ENCODE results near the gene PLA2G4C.

The PLA2G4C gene

GRCh38 chr19:48127561-48127960 is 16.9 kb upstream of the PLA2G4C start:
- Histone ChIP-seq H3K4me1 (ENCODE audit: control insufficient read depth, insufficient read depth, low read length) (peaks cover 11% of the 10 kb centered on the region), H3K9me3 (ENCODE audit: control insufficient read depth, low read length) (no peaks in the 10 kb centered on the region), H3K36me3 (ENCODE audit: control insufficient read depth, insufficient read depth, low read length) (no peaks in the 10 kb centered on the region), H3K9ac (ENCODE audit: low read length) (no peak overlapping the region), H3K4me3 (ENCODE audit: low read length) (no peak overlapping the region), H3K27me3 (ENCODE audit: control insufficient read depth, insufficient read depth, low read length) (no peaks in the 10 kb centered on the region)

DNA sequence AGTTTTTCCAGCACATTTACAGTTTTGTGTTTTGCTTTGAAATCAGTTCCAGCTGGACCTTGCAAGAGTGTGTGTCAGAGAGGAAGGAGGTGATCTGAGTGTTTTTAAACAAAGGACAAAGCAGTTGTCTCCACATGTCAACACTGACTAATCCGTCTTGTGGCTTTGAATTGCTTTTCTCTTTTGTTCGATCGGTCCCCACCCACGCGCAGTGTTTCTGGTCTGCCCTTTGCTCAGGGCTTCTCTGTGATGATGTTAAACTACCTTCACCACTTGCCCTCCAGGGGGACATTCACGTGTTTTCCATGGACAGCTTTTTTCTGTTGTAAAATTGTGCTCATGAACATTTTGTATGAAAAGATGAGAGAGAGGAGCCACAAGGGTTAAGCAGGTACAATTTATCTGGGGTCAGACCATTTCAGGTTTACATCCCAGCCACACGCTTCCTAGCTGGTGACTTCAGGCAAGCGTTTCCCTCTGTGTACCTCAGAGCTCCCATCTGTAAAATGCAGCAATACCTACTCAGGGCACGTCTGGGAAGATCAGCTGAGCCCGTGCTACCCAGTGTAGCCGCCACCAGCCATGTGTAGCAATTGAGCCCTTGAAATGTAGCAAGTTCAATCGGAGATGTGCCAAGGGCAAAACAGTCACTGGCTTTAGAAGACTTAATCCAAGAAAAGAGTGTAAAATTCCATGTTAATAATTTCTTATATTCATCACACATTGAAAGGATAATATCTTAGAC is 13.5 kb upstream of the PLA2G4C start:
- H3K36me3 ChIP-seq (ENCODE audit: control insufficient read depth, insufficient read depth, low read length) = no peaks in the 10 kb centered on the region
- peaks cover 11% of the 10 kb centered on the region for H3K4me1 ChIP-seq (ENCODE audit: control insufficient read depth, insufficient read depth, low read length)
- H3K27me3 ChIP-seq (ENCODE audit: control insufficient read depth, insufficient read depth, low read length) = no peaks in the 10 kb centered on the region
- H3K9ac ChIP-seq (ENCODE audit: low read length) = no peak overlapping the region
- no peaks in the 10 kb centered on the region for H3K9me3 ChIP-seq (ENCODE audit: control insufficient read depth, low read length)
- H3K4me3 ChIP-seq (ENCODE audit: low read length) = no peak overlapping the region

DNA sequence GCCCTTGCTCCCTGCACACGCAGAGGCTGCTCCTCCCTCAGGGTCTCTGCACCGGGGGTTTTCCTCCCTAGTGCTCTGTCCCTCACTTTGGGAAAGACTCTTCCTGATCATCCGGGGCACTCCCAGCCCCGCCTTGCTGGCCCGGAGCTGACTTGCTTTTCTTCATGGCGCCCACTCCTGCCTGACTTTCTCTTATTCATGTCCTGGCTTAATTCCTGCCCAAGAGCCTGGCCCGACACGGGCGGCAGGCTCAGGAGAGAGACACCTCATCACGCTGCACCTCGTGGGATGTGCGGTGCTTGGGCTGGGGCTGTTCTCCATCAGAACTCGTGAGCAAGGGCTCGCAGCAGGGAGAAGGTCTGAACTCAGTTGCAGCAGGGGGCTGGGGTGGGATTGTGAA is 11.8 kb upstream of the PLA2G4C start:
- Histone ChIP-seq H3K9ac (ENCODE audit: low read length) (no peak overlapping the region), H3K4me1 (ENCODE audit: control insufficient read depth, insufficient read depth, low read length) (peaks cover 11% of the 10 kb centered on the region), H3K36me3 (ENCODE audit: control insufficient read depth, insufficient read depth, low read length) (no peaks in the 10 kb centered on the region)

GRCh38 chr19:48121909-48122371 is 11.3 kb upstream of the PLA2G4C start:
- no peak overlapping the region for H3K4me3 ChIP-seq (ENCODE audit: low read length)
- no peaks in the 10 kb centered on the region for H3K27me3 ChIP-seq (ENCODE audit: control insufficient read depth, insufficient read depth, low read length)
- H3K4me1 ChIP-seq (ENCODE audit: control insufficient read depth, insufficient read depth, low read length) = peaks cover 11% of the 10 kb centered on the region
- no peaks in the 10 kb centered on the region for H3K36me3 ChIP-seq (ENCODE audit: control insufficient read depth, insufficient read depth, low read length)
- H3K9me3 ChIP-seq (ENCODE audit: control insufficient read depth, low read length) = no peaks in the 10 kb centered on the region
- H3K9ac ChIP-seq (ENCODE audit: low read length) = no peak overlapping the region

More for the DNA sequence above, 11.8 kb upstream of the PLA2G4C start:
- Histone ChIP-seq H3K27me3 (ENCODE audit: control insufficient read depth, insufficient read depth, low read length) (no peaks in the 10 kb centered on the region), H3K4me3 (ENCODE audit: low read length) (no peak overlapping the region), H3K9me3 (ENCODE audit: control insufficient read depth, low read length) (no peaks in the 10 kb centered on the region)

DNA sequence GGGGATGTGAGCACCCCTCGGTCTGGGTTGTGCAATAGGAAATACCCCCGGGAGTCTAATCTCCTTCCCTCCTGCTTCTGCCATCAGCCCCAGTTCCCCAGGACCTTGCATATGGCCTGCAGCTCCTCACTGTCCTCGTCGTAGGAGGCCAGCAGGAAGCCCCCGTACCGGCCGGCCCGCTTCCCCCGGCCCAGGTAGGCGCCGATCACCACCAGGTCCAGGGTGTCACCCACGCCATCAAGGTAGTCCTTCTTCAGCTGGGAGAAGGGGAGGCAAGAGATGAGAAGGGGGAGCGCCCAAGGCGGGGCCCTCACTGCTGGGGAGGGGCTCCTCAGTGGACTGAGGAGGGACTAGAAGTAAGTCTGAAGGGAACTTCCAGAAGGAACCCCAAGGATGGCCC is 10.4 kb upstream of the PLA2G4C start:
- H3K27me3 ChIP-seq (ENCODE audit: control insufficient read depth, insufficient read depth, low read length) = no peaks in the 10 kb centered on the region
- H3K4me3 ChIP-seq (ENCODE audit: low read length) = no peak overlapping the region
- no peaks in the 10 kb centered on the region for H3K36me3 ChIP-seq (ENCODE audit: control insufficient read depth, insufficient read depth, low read length)
- H3K4me1 ChIP-seq (ENCODE audit: control insufficient read depth, insufficient read depth, low read length) = peaks cover 11% of the 10 kb centered on the region
- no peaks in the 10 kb centered on the region for H3K9me3 ChIP-seq (ENCODE audit: control insufficient read depth, low read length)
- no peak overlapping the region for H3K9ac ChIP-seq (ENCODE audit: low read length)

- Histone ChIP-seq H3K4me3 (ENCODE audit: low read length) (no peak overlapping the region), H3K4me1 (ENCODE audit: control insufficient read depth, insufficient read depth, low read length) (peaks cover 11% of the 10 kb centered on the region), H3K9ac (ENCODE audit: low read length) (no peak overlapping the region), H3K9me3 (ENCODE audit: control insufficient read depth, low read length) (no peaks in the 10 kb centered on the region), H3K36me3 (ENCODE audit: control insufficient read depth, insufficient read depth, low read length) (no peaks in the 10 kb centered on the region), H3K27me3 (ENCODE audit: control insufficient read depth, insufficient read depth, low read length) (no peaks in the 10 kb centered on the region)
Observed at GRCh38 chr19:48120505-48120904, 9.9 kb upstream of the PLA2G4C start.

- Histone ChIP-seq H3K9me3 (ENCODE audit: control insufficient read depth, low read length) (no peaks in the 10 kb centered on the region), H3K36me3 (ENCODE audit: control insufficient read depth, insufficient read depth, low read length) (no peaks in the 10 kb centered on the region), H3K4me3 (ENCODE audit: low read length) (no peak overlapping the region), H3K4me1 (ENCODE audit: control insufficient read depth, insufficient read depth, low read length) (no peaks in the 10 kb centered on the region), H3K9ac (ENCODE audit: low read length) (no peak overlapping the region), H3K27me3 (ENCODE audit: control insufficient read depth, insufficient read depth, low read length) (no peaks in the 10 kb centered on the region)
Observed at GRCh38 chr19:48118131-48118517, 7.5 kb upstream of the PLA2G4C start.

- Histone ChIP-seq H3K4me1 (ENCODE audit: control insufficient read depth, insufficient read depth, low read length) (no peaks in the 10 kb centered on the region), H3K4me3 (ENCODE audit: low read length) (no peak overlapping the region), H3K9me3 (ENCODE audit: control insufficient read depth, low read length) (no peaks in the 10 kb centered on the region), H3K27me3 (ENCODE audit: control insufficient read depth, insufficient read depth, low read length) (no peaks in the 10 kb centered on the region), H3K9ac (ENCODE audit: low read length) (no peak overlapping the region), H3K36me3 (ENCODE audit: control insufficient read depth, insufficient read depth, low read length) (no peaks in the 10 kb centered on the region)
Observed at GRCh38 chr19:48117515-48118130, 7.0 kb upstream of the PLA2G4C start.

DNA sequence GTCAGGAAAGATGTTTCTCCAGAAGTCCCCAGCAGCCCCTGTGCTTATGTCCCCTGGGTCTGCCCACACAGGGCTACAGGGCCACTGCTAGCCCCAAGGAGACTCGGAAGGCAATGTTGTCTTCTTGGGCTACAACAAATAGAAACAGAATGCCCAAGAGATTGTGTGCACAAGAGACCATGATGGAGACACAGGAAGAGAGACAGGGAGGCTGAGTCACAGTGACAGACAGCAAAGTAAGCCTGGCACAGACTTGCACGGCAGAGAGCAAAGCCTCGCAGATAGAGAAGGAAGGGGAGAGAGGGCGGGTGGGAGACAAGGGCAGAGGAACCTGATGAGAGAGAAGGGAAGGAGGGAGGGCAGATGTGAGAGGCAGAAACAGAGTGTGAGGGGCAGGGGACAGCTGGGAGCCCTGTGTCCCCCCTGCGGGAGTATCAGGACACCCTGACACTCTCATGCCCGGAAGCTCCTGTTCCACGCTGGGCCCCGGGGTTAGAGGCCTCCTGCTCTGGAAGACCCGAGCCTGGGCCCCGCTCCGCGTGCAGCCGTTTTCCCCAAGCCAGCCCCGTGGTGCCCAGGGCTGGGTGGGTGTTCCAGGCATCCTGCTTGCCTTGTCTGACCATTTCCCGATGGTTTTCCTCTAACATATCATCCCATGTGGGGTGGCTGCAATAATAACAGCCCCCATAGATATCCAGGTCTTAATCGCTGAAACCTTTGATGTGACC is 2.7 kb upstream of the PLA2G4C start:
- no peaks in the 10 kb centered on the region for H3K27me3 ChIP-seq (ENCODE audit: control insufficient read depth, insufficient read depth, low read length)
- H3K36me3 ChIP-seq (ENCODE audit: control insufficient read depth, insufficient read depth, low read length) = no peaks in the 10 kb centered on the region
- H3K9ac ChIP-seq (ENCODE audit: low read length) = no peak overlapping the region
- H3K4me3 ChIP-seq (ENCODE audit: low read length) = no peak overlapping the region
- no peaks in the 10 kb centered on the region for H3K9me3 ChIP-seq (ENCODE audit: control insufficient read depth, low read length)
- peaks cover 7% of the 10 kb centered on the region for H3K4me1 ChIP-seq (ENCODE audit: control insufficient read depth, insufficient read depth, low read length)

DNA sequence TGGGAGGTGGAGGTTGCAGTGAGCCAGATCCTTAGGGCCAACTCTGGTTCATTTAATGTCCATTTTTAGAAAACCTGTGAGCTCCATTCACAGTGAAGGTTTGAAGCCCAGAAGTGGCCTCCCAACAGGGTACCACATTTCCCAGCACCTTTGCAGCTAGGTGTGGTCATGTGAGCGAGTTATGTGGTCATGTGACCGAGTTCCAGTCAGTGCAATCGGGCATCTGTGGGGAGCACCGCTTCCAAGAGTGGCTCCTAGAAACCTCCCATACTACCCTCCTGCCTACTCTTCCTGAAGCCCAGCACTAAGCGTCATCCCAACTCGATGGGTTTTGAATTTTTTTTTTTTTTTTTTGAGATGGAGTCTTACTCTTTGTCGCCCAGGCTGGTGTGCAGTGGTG is 663 bp upstream of the PLA2G4C start:
- no peaks in the 10 kb centered on the region for H3K9me3 ChIP-seq (ENCODE audit: control insufficient read depth, low read length)
- no peaks in the 10 kb centered on the region for H3K36me3 ChIP-seq (ENCODE audit: control insufficient read depth, insufficient read depth, low read length)
- no peak overlapping the region for H3K4me3 ChIP-seq (ENCODE audit: low read length)
- H3K4me1 ChIP-seq (ENCODE audit: control insufficient read depth, insufficient read depth, low read length) = peaks cover 17% of the 10 kb centered on the region
- H3K9ac ChIP-seq (ENCODE audit: low read length) = no peak overlapping the region
- H3K27me3 ChIP-seq (ENCODE audit: control insufficient read depth, insufficient read depth, low read length) = no peaks in the 10 kb centered on the region

- Histone ChIP-seq H3K9ac (ENCODE audit: low read length) (no peak overlapping the region), H3K36me3 (ENCODE audit: control insufficient read depth, insufficient read depth, low read length) (no peaks in the 10 kb centered on the region), H3K27me3 (ENCODE audit: control insufficient read depth, insufficient read depth, low read length) (no peaks in the 10 kb centered on the region), H3K9me3 (ENCODE audit: control insufficient read depth, low read length) (no peaks in the 10 kb centered on the region), H3K4me1 (ENCODE audit: control insufficient read depth, insufficient read depth, low read length) (peaks cover 17% of the 10 kb centered on the region), H3K4me3 (ENCODE audit: low read length) (no peak overlapping the region)
Observed at GRCh38 chr19:48108997-48109782, 1.4 kb downstream of the PLA2G4C start.

Data from mucosa of stomach (tissue), 1 donor.